SK-N-SH (cell line): Measurements from ENCODE around the gene ATP8A1. TPM values are rescaled to one million over a fixed set of nuclear protein-coding genes. Genes with fewer than 3 reads are reported as not detected.

Experiments
- CTCF ChIA-PET: fragments of 300-600, 350-600 bp; formaldehyde crosslinking; extraction: SDS; loops from one replicate; lab custom pipeline; 2021; lab: Yijun Ruan, JAX
- POLR2A ChIA-PET: fragments of 350-600 bp; sonication (Branson Sonifier 250); formaldehyde crosslinking; extraction: SDS; loops from one replicate; lab custom pipeline; 2020; ENCODE audit warnings: antibody characterized with exemption, inconsistent platforms; lab: Yijun Ruan, JAX
- DNase-seq: peaks from one replicate; pipeline ENCODE4 v3.0.0; 2012
- H2AFZ ChIP-seq: fragments of 200-600 bp; sonication (generic); 2 replicates; pipeline ENCODE4 v1.8.1; 2016; ENCODE audit warnings: antibody characterized with exemption, mild to moderate bottlenecking, low read depth
- H3F3A ChIP-seq: fragments of 200-600 bp; sonication (generic); replicated peaks from 2 replicates; pipeline ENCODE3; 2016; ENCODE audit warnings: antibody characterized with exemption, mild to moderate bottlenecking; ENCODE audit not compliant: insufficient read depth
- H3K27ac ChIP-seq, 2 experiments: fragments of 200-500 bp in 1 of 2; fragments of 200-600 bp in 1 of 2; sonication (Bioruptor generic) in 1 of 2; sonication (generic), shearing (Covaris generic) in 1 of 2; 2 replicates each; pipeline versions ENCODE4 v1.5.1 to v1.6.1; 2014 to 2016; ENCODE audit warnings: low read depth in 2 of 2, inconsistent platforms in 1 of 2, low read length in 1 of 2, mild to moderate bottlenecking in 1 of 2, mixed read lengths in 1 of 2
- H3K27me3 ChIP-seq: fragments of 200-600 bp; sonication (generic), shearing (Covaris generic); 2 replicates; pipeline ENCODE4 v1.6.1; 2016; ENCODE audit warnings: mixed run types; ENCODE audit not compliant: insufficient read depth
- H3K36me3 ChIP-seq, 2 experiments: fragments of 200-500 bp in 1 of 2; fragments of 200-600 bp in 1 of 2; sonication (Bioruptor generic) in 1 of 2; sonication (generic) in 1 of 2; replicated peaks in 1 of 2; 2 replicates each; pipeline versions ENCODE3 to v1.5.1; 2014 to 2016; ENCODE audit warnings: low read length in 1 of 2, mild to moderate bottlenecking in 1 of 2; ENCODE audit not compliant: insufficient read depth in 2 of 2, control insufficient read depth in 1 of 2
- H3K4me1 ChIP-seq, 2 experiments: fragments of 200-500 bp in 1 of 2; fragments of 200-600 bp in 1 of 2; sonication (Bioruptor generic) in 1 of 2; sonication (generic), shearing (Covaris generic) in 1 of 2; 2 replicates each; pipeline versions ENCODE4 v1.5.1 to v1.6.1; 2014 to 2016; ENCODE audit warnings: low read depth in 1 of 2, low read length in 1 of 2, mixed run types in 1 of 2; ENCODE audit not compliant: insufficient read depth in 2 of 2, control insufficient read depth in 1 of 2
- H3K4me2 ChIP-seq: fragments of 200-600 bp; sonication (generic), shearing (Covaris generic); 2 replicates; pipeline ENCODE4 v1.6.1; 2017; ENCODE audit warnings: mixed run types
- H3K4me3 ChIP-seq, 2 experiments: fragments of 200-500 bp in 1 of 2; fragments of 200-600 bp in 1 of 2; sonication (Bioruptor generic) in 1 of 2; sonication (generic), shearing (Covaris generic) in 1 of 2; 2 replicates each; pipeline versions ENCODE4 v1.5.1 to v1.8.1; 2014 to 2016; ENCODE audit warnings: low read depth in 2 of 2, inconsistent platforms in 1 of 2, low read length in 1 of 2, mild to moderate bottlenecking in 1 of 2, mixed read lengths in 1 of 2, moderate library complexity in 1 of 2
- H3K79me2 ChIP-seq: fragments of 200-600 bp; sonication (generic); 2 replicates; pipeline ENCODE4 v1.8.1; 2017; ENCODE audit warnings: mild to moderate bottlenecking; ENCODE audit not compliant: insufficient read depth
- H3K9ac ChIP-seq: fragments of 200-600 bp; sonication (generic); 2 replicates; pipeline ENCODE4 v1.6.1; 2017; ENCODE audit warnings: mixed run types
- H3K9me2 ChIP-seq: fragments of 200-600 bp; sonication (generic); 2 replicates; pipeline ENCODE4 v1.6.1; 2017; ENCODE audit warnings: mixed run types
- H3K9me3 ChIP-seq: fragments of 200-600 bp; sonication (generic); 2 replicates; pipeline ENCODE4 v1.6.1; 2017; ENCODE audit warnings: mixed run types, mild to moderate bottlenecking, moderate library complexity
- H4K20me1 ChIP-seq: fragments of 200-600 bp; sonication (generic); 2 replicates; pipeline ENCODE4 v1.6.1; 2017; ENCODE audit warnings: mild to moderate bottlenecking, mixed run types; ENCODE audit not compliant: insufficient read depth
- ELF1 ChIP-seq: IDR thresholded peaks from 2 replicates; pipeline ENCODE4 v1.4.0; 2012
- FOSL2 ChIP-seq: IDR thresholded peaks from 2 replicates; pipeline ENCODE4 v1.4.0; 2012; ENCODE audit warnings: low read depth, mild to moderate bottlenecking, moderate library complexity, borderline replicate concordance
- FOXJ3 ChIP-seq: sonication (generic); formaldehyde crosslinking; IDR thresholded peaks from 2 replicates; pipeline ENCODE4 v1.5.1; 2020; ENCODE audit warnings: mild to moderate bottlenecking, missing genetic modification reagents
- JUND ChIP-seq: IDR thresholded peaks from 2 replicates; pipeline ENCODE4 v1.4.0; 2012
- MAX ChIP-seq: IDR thresholded peaks from 2 replicates; pipeline ENCODE4 v1.4.0; 2012; ENCODE audit warnings: low read depth
- MXI1 ChIP-seq: IDR thresholded peaks from 2 replicates; pipeline ENCODE4 v1.6.1; 2012; ENCODE audit warnings: mild to moderate bottlenecking, low read depth, low read length, improper control_type of control experiment
- NFIC ChIP-seq: IDR thresholded peaks from 2 replicates; pipeline ENCODE4 v1.4.0; 2012; ENCODE audit warnings: borderline replicate concordance
- NRF1 ChIP-seq: IDR thresholded peaks from 2 replicates; pipeline ENCODE4 v1.6.1; 2012; ENCODE audit warnings: low read depth, mild to moderate bottlenecking, low read length
- POLR2AphosphoS5 ChIP-seq: IDR thresholded peaks from 2 replicates; pipeline ENCODE4 v1.6.1; 2012; ENCODE audit warnings: low read depth, low read length
- RAD21 ChIP-seq: IDR thresholded peaks from 2 replicates; pipeline ENCODE4 v1.6.1; 2012; ENCODE audit warnings: mild to moderate bottlenecking, low read length
- RCOR1 ChIP-seq: fragments of 150-350 bp; IDR thresholded peaks from 2 replicates; pipeline ENCODE4 v1.6.1; 2017; ENCODE audit warnings: antibody characterized with exemption, low read length
- RFX5 ChIP-seq: IDR thresholded peaks from 2 replicates; pipeline ENCODE4 v1.6.1; 2012; ENCODE audit warnings: mild to moderate bottlenecking, improper control_type of control experiment, low read length
- RXRA ChIP-seq: IDR thresholded peaks from 2 replicates; pipeline ENCODE4 v1.4.0; 2012; ENCODE audit warnings: low read depth, mild to moderate bottlenecking, borderline replicate concordance
- SIN3A ChIP-seq: IDR thresholded peaks from 2 replicates; pipeline ENCODE4 v1.6.1; 2012; ENCODE audit warnings: low read depth, mild to moderate bottlenecking, low read length, moderate library complexity, borderline replicate concordance
- TCF12 ChIP-seq: IDR thresholded peaks from 2 replicates; pipeline ENCODE4 v1.4.0; 2012
- WGBS: methylation state at CpG from one replicate; pipeline ENCODE4 v1.1.6; 2017; ENCODE audit warnings: low lambda C conversion rate; 5-methylcytosine and 5-hydroxymethylcytosine counted together
- polyA plus RNA-seq, 3 experiments: library from polyadenylated mRNA; depleted of rRNA; stranded (reverse); fragments of >200 nt; gene quantifications; 2 replicates each; pipeline ENCODE4 v1.2.3, GENCODE V29; 2012
- TF ChIP-seq, protein P1 (sequence below): fragments of 150-350 bp; IDR thresholded peaks from 2 replicates; pipeline ENCODE4 v1.6.1; 2017; ENCODE audit warnings: antibody characterized with exemption, low read length, low read depth, borderline replicate concordance
- TF ChIP-seq, protein P2 (sequence below): IDR thresholded peaks from 2 replicates; pipeline ENCODE4 v1.6.1; 2012; ENCODE audit warnings: mild to moderate bottlenecking, low read depth, low read length, moderate library complexity
- TF ChIP-seq, protein P3 (sequence below): fragments of 200-600 bp; sonication (generic); IDR thresholded peaks from 2 replicates; pipeline ENCODE4 v1.6.1; 2017; ENCODE audit warnings: antibody characterized with exemption, mild to moderate bottlenecking, moderate library complexity
- TF ChIP-seq, protein P4 (sequence below): IDR thresholded peaks from 2 replicates; pipeline ENCODE4 v1.4.0; 2012; ENCODE audit warnings: low read depth, borderline replicate concordance
- TF ChIP-seq, protein P5 (sequence below): IDR thresholded peaks from 2 replicates; pipeline ENCODE4; 2012

Gene ATP8A1
- polyA plus RNA-seq, 1 of the 3 experiments (the other 2 are of a cell fraction), result 0.38 TPM

DNA sequence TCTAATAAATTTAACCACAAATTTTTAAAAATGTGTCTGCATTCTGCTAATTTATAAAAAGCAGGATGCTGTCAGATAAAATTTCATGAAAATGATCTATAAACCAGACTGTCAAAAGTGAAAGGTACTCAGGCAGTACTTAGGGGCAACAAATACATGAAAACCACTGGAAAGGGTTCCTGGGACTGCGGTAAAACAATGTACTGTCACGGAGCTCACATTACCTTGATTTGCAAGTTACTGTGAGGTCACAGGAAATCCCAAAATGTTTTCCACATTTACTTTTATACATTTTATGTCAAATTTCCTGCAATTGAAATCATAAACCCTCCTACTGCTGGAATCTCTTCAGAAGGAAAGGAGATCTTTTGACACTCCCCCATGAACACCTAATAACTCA lies 214.3 kb downstream of the ATP8A1 start:
- H3K9ac ChIP-seq, result no peak overlapping the region
- H3F3A ChIP-seq, result no peaks in the 10 kb centered on the region
- no peaks in the 10 kb centered on the region for H4K20me1 ChIP-seq
- no peak overlapping the region for H3K4me2 ChIP-seq
- no peaks in the 10 kb centered on the region for H3K9me3 ChIP-seq
- peak; percentile 5 for DNase-seq
- WGBS, result 69% methylated on average over 2 of the region's 2 CpGs
- H3K36me3 ChIP-seq, result no peaks in the 10 kb centered on the region
- no peaks in the 10 kb centered on the region for H3K9me2 ChIP-seq
- POLR2A ChIA-PET, result no interaction called here
- H3K4me1 ChIP-seq, result peaks cover 0 to 18% of the 10 kb centered on the region in 2 experiments; a peak in 2 of 4 replicates
- TF ChIP-seq MAX (no peak), RFX5 (no peak), RXRA (no peak), ELF1 (no peak)
- TF ChIP-seq, protein P1, sequence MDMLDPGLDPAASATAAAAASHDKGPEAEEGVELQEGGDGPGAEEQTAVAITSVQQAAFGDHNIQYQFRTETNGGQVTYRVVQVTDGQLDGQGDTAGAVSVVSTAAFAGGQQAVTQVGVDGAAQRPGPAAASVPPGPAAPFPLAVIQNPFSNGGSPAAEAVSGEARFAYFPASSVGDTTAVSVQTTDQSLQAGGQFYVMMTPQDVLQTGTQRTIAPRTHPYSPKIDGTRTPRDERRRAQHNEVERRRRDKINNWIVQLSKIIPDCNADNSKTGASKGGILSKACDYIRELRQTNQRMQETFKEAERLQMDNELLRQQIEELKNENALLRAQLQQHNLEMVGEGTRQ, result no peak
- no peak overlapping the region for H2AFZ ChIP-seq
- H3K27me3 ChIP-seq, result no peaks in the 10 kb centered on the region
- H3K4me3 ChIP-seq, result no peak overlapping the region
- CTCF ChIA-PET, result interaction anchor here (1.2 to 1.5 kb wide), 3 partner anchors 10 to 77 kb away, joined by 3 to 7 read pairs (median 4); no protein-coding TSS in a partner anchor
- H3K27ac ChIP-seq, result peak overlapping the region in 1 of 2 experiments; percentile 50; a peak in 2 of 4 replicates
- no peaks in the 10 kb centered on the region for H3K79me2 ChIP-seq

DNA sequence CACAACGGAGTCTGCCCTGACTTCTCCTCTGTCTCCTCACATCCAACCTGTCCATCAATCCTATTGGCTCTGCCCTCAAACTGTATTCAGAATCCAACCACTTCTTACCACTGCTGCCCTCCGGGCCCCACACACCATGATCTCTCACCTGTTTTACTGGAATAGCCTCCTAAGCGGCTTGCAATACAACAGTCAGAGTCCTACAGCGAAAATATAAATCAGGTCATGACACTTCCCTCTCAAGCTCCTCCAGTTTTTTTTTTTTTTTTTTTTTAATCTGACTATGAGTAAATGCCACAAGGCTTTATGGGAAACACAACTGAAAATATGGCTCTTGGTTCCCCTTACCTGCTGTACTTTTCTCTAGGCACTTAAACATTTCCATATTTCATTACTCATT lies 216.8 kb downstream of the ATP8A1 start:
- Histone ChIP-seq H3K36me3 (no peaks in the 10 kb centered on the region), H3K4me3 (no peak overlapping the region), H3K9me3 (no peaks in the 10 kb centered on the region), H3F3A (no peaks in the 10 kb centered on the region), H3K9me2 (no peaks in the 10 kb centered on the region), H2AFZ (no peak overlapping the region), H3K4me2 (no peak overlapping the region), H3K27ac (no peak overlapping the region), H3K27me3 (no peaks in the 10 kb centered on the region), H3K4me1 (peaks cover 0 to 26% of the 10 kb centered on the region in 2 experiments; a peak in 2 of 4 replicates), H3K9ac (no peak overlapping the region), H4K20me1 (no peaks in the 10 kb centered on the region), H3K79me2 (no peaks in the 10 kb centered on the region)
- CTCF ChIA-PET, result interaction anchor here (0.8 to 1.6 kb wide), 2 partner anchors 24 to 37 kb away, joined by 3 to 4 read pairs; no protein-coding TSS in a partner anchor
- WGBS, result 65% methylated on average over 4 of the region's 4 CpGs
- DNase-seq, result no peak
- POLR2A ChIA-PET, result no interaction called here
- TF ChIP-seq NRF1, result no peak
- TF ChIP-seq, protein P2, sequence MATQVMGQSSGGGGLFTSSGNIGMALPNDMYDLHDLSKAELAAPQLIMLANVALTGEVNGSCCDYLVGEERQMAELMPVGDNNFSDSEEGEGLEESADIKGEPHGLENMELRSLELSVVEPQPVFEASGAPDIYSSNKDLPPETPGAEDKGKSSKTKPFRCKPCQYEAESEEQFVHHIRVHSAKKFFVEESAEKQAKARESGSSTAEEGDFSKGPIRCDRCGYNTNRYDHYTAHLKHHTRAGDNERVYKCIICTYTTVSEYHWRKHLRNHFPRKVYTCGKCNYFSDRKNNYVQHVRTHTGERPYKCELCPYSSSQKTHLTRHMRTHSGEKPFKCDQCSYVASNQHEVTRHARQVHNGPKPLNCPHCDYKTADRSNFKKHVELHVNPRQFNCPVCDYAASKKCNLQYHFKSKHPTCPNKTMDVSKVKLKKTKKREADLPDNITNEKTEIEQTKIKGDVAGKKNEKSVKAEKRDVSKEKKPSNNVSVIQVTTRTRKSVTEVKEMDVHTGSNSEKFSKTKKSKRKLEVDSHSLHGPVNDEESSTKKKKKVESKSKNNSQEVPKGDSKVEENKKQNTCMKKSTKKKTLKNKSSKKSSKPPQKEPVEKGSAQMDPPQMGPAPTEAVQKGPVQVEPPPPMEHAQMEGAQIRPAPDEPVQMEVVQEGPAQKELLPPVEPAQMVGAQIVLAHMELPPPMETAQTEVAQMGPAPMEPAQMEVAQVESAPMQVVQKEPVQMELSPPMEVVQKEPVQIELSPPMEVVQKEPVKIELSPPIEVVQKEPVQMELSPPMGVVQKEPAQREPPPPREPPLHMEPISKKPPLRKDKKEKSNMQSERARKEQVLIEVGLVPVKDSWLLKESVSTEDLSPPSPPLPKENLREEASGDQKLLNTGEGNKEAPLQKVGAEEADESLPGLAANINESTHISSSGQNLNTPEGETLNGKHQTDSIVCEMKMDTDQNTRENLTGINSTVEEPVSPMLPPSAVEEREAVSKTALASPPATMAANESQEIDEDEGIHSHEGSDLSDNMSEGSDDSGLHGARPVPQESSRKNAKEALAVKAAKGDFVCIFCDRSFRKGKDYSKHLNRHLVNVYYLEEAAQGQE, result no peak
- TF ChIP-seq RCOR1, result no peak
- TF ChIP-seq JUND, result no peak
- TF ChIP-seq FOXJ3 (CRISPR knock-in tag), result no peak
- TF ChIP-seq, protein P3, sequence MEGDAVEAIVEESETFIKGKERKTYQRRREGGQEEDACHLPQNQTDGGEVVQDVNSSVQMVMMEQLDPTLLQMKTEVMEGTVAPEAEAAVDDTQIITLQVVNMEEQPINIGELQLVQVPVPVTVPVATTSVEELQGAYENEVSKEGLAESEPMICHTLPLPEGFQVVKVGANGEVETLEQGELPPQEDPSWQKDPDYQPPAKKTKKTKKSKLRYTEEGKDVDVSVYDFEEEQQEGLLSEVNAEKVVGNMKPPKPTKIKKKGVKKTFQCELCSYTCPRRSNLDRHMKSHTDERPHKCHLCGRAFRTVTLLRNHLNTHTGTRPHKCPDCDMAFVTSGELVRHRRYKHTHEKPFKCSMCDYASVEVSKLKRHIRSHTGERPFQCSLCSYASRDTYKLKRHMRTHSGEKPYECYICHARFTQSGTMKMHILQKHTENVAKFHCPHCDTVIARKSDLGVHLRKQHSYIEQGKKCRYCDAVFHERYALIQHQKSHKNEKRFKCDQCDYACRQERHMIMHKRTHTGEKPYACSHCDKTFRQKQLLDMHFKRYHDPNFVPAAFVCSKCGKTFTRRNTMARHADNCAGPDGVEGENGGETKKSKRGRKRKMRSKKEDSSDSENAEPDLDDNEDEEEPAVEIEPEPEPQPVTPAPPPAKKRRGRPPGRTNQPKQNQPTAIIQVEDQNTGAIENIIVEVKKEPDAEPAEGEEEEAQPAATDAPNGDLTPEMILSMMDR, result no peak
- TF ChIP-seq NFIC, result no peak
- TF ChIP-seq ELF1, result no peak
- no peak for TF ChIP-seq POLR2AphosphoS5
- TF ChIP-seq TCF12, result no peak
- no peak for TF ChIP-seq MXI1
- TF ChIP-seq, protein P4, sequence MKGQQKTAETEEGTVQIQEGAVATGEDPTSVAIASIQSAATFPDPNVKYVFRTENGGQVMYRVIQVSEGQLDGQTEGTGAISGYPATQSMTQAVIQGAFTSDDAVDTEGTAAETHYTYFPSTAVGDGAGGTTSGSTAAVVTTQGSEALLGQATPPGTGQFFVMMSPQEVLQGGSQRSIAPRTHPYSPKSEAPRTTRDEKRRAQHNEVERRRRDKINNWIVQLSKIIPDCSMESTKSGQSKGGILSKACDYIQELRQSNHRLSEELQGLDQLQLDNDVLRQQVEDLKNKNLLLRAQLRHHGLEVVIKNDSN, result no peak
- no peak for TF ChIP-seq SIN3A
- TF ChIP-seq FOSL2, result no peak
- TF ChIP-seq, protein P5, sequence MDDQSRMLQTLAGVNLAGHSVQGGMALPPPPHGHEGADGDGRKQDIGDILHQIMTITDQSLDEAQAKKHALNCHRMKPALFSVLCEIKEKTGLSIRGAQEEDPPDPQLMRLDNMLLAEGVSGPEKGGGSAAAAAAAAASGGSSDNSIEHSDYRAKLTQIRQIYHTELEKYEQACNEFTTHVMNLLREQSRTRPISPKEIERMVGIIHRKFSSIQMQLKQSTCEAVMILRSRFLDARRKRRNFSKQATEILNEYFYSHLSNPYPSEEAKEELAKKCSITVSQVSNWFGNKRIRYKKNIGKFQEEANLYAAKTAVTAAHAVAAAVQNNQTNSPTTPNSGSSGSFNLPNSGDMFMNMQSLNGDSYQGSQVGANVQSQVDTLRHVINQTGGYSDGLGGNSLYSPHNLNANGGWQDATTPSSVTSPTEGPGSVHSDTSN, result no peak
- TF ChIP-seq RAD21, result no peak
- no peak for TF ChIP-seq RXRA
